A172 (cell line): Measurements from ENCODE around the gene SLFN12L. TPM values are rescaled to one million over a fixed set of nuclear protein-coding genes. Genes with fewer than 3 reads are reported as not detected.

Experiments
- DNase-seq: peaks from one replicate; pipeline ENCODE4 v3.0.0-alpha.2; 2015; ENCODE audit warnings: low spot score
- total RNA-seq: library from RNA; depleted of rRNA; stranded (reverse); fragments of >200 nt; shearing (Covaris generic); gene quantifications from 2 replicates; pipeline ENCODE4 v1.2.3, GENCODE V29; 2014; rRNA removed

SLFN12L gene
- total RNA-seq, 1 experiment from 2014 or later, result not detected

DNA sequence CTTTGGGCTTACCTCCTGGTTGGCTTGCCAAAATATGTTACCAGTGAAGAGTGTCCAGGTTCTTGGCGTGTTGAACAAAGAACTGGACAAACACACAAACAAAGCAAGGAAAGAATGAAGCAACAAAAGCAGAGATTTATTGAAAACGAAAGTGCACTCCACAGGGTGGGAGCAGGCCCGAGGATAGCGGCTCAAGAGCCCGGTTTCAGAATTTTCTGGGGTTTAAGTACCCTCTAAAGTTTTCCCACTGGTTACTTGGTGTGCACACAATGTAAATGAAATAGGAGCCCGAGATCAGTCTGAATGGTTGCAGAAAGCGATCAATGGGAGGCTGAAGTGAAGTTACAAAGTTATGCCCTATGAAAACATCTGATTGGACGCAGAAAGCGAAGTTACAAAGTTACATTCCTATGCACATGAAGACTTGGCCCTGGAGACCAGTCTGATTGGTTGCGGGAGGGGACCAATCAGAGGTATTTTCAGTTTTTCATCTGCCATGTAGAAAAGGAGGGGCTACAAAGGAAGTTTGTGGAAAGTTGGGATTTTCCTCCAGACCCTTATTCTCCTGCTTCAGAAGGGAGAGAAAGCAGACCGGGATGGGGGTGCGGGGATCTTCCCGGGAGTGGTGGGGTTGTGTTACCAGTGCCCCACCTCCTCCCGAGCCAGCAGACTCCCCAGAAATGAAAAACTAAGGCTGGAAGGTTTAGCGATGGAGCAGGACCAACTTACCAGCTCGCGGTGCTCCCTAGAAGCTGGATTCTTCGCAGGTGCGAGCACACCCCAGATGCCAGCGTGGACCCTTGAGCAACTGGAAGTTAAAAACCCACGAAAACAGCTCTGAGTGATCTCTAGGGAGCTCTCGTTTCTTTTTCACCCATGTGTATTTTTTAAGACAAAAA lies 105.1 kb downstream of the SLFN12L start, which contains the start of gene SLFN12:
Gene SLFN12 (minus strand): TSS at position 325 of the 899 bp plus-strand sequence. CDS start 9,472 bp downstream, outside the sequence.
- DNase-seq, result peak; percentile 96

DNA sequence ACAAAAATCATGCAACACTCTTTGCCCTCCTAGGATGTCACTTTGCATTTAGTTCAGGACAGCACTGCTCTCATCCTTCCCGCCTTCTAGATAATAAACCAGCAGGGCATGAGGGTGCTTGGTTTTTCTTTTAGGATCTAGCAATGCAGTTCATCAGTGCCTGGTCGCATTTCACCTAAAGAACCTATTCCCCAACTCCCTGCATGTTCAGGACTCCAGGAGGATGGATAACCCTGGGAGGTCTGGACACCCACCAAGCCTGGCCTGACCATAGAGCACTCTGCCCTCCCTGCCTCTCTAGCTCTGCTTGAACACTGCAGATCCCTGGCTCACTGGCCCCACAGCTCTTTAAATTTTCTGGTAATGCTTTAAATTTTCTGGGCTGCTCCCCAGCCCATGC lies 107.8 kb downstream of the SLFN12L start:
- no peak for DNase-seq

DNA sequence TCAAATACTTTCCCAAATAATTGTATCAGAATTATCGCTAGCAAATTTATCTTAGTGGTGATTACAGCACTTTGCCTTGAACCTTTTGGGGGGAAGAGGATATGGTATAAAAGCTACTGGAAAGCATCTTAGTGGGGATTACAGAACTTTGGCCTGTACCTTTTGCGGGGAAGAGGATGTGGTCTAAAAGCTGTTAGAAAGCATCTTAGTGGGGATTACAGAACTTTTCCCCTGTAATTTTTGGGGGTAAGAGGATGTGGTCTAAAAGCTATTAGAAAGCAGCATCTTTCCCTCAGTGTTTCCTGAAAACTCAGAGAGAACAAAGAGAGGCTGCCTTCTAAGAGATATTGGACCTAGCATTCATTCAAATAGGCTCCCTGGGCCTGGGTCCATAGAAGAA lies 109.2 kb downstream of the SLFN12L start:
- no peak for DNase-seq

DNA sequence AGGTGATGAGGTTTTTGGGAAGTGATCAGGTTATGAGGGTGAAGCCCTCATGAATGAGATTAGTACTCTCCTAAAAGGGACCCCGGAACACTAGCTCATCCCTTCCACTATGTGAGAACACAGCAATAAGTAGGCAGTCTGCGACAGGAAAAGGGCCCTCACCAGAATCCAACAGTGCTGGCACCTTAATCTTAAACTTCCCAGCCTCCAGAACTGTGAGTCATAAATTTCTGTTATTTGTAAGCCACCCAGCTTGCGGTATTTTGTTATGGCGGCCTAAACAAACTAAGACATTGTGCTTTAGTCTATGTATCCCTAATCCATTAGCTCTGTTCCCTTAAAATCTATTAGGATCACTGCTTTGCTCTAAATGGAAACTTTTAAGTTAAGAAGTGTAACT lies 113.7 kb downstream of the SLFN12L start:
- peak; percentile 67 for DNase-seq

Other genes starting within 250 kb of the SLFN12L start
- gene SLFN11, start 164.1 kb downstream of the SLFN12L start, total RNA-seq, result 37.2 and 54.4 TPM in 2 replicates
- gene SLFN12, start 105.2 kb downstream of the SLFN12L start, total RNA-seq, result 37.4 and 47.9 TPM in 2 replicates
- 0.52 and 0.84 TPM in 2 replicates for gene SLFN13, start 88.9 kb downstream of the SLFN12L start, total RNA-seq
- gene SLFN14, start 23.1 kb upstream of the SLFN12L start, total RNA-seq, result not detected in 2 replicates
- gene PEX12, start 40.9 kb upstream of the SLFN12L start, total RNA-seq, result 11.5 and 13.0 TPM in 2 replicates
- gene AP2B1, start 49.6 kb upstream of the SLFN12L start, total RNA-seq, result 96.1 and 98.1 TPM in 2 replicates
- 0.69 and 0.98 TPM in 2 replicates for gene RASL10B, start 194.0 kb upstream of the SLFN12L start, total RNA-seq
- not detected in 2 replicates for gene GAS2L2, start 215.6 kb upstream of the SLFN12L start, total RNA-seq
- gene C17orf50, start 223.2 kb upstream of the SLFN12L start, total RNA-seq, result not detected in 2 replicates